Activated CD4-positive, CD25-positive, alpha-beta regulatory T cell (primary cell): Measurements from ENCODE around the gene CECR2.

ENCODE experiments used
- DNase-seq, 4 experiments: peaks; one replicate each; lab custom pipeline; 2025; lab: John Stamatoyannopoulos, UW

The CECR2 gene

GRCh38 chr22:17369439-17370025, at the start of gene CECR2:
CECR2 (plus strand) TSS chr22:17369460; CDS start chr22:17369784, 324 bp downstream.
- no peak for DNase-seq

GRCh38 chr22:17319546-17319945, 49.7 kb upstream of the CECR2 start:
- no peak for DNase-seq

GRCh38 chr22:17322511-17322910, 46.7 kb upstream of the CECR2 start:
- no peak for DNase-seq

- DNase-seq = no peak
Measured at GRCh38 chr22:17331690-17332089, 37.6 kb upstream of the CECR2 start.

GRCh38 chr22:17332109-17332800, 37.0 kb upstream of the CECR2 start:
- DNase-seq = no peak

GRCh38 chr22:17334059-17334458, 35.2 kb upstream of the CECR2 start:
- DNase-seq = no peak

GRCh38 chr22:17334983-17335382, 34.3 kb upstream of the CECR2 start:
- no peak for DNase-seq

- no peak for DNase-seq
Measured at GRCh38 chr22:17336061-17336460, 33.2 kb upstream of the CECR2 start.

- no peak for DNase-seq
Measured at GRCh38 chr22:17337639-17338038, 31.6 kb upstream of the CECR2 start.

GRCh38 chr22:17339095-17339693, 30.1 kb upstream of the CECR2 start:
- DNase-seq = no peak

- DNase-seq = no peak
Measured at GRCh38 chr22:17342361-17342760, 26.9 kb upstream of the CECR2 start.

GRCh38 chr22:17343766-17344165, 25.5 kb upstream of the CECR2 start:
- DNase-seq = no peak

- DNase-seq = no peak
Measured at GRCh38 chr22:17346578-17346977, 22.7 kb upstream of the CECR2 start.

- DNase-seq = no peak
Measured at GRCh38 chr22:17347724-17348123, 21.5 kb upstream of the CECR2 start.

GRCh38 chr22:17348464-17349103, 20.7 kb upstream of the CECR2 start:
- DNase-seq = no peak

GRCh38 chr22:17349172-17349571, 20.1 kb upstream of the CECR2 start:
- DNase-seq = no peak

- DNase-seq = no peak
Measured at GRCh38 chr22:17350292-17350691, 19.0 kb upstream of the CECR2 start.

GRCh38 chr22:17352798-17353197, 16.5 kb upstream of the CECR2 start:
- no peak for DNase-seq

GRCh38 chr22:17357688-17358087, 11.6 kb upstream of the CECR2 start:
- no peak for DNase-seq

GRCh38 chr22:17358415-17358814, 10.8 kb upstream of the CECR2 start:
- no peak for DNase-seq

- DNase-seq = no peak
Measured at GRCh38 chr22:17359501-17359900, 9.8 kb upstream of the CECR2 start.

GRCh38 chr22:17366329-17366728, 2.9 kb upstream of the CECR2 start:
- DNase-seq = no peak

GRCh38 chr22:17366830-17367229, 2.4 kb upstream of the CECR2 start:
- no peak for DNase-seq
